Stimulated activated CD8-positive, alpha-beta memory T cell treated with anti-CD3 and anti-CD28 coated beads, Interleukin-7, amount 100 ng/mL, for 48 hours (primary cell): ENCODE data around the gene LCP1.

Experiments
- DNase-seq, 2 donors: peaks; one replicate each; pipeline ENCODE4 v3.0.0-alpha.2; 2020; ENCODE audit warnings: low read depth in 1 of 2; ENCODE audit errors: extremely low read depth in 1 of 2

The LCP1 gene

DNA sequence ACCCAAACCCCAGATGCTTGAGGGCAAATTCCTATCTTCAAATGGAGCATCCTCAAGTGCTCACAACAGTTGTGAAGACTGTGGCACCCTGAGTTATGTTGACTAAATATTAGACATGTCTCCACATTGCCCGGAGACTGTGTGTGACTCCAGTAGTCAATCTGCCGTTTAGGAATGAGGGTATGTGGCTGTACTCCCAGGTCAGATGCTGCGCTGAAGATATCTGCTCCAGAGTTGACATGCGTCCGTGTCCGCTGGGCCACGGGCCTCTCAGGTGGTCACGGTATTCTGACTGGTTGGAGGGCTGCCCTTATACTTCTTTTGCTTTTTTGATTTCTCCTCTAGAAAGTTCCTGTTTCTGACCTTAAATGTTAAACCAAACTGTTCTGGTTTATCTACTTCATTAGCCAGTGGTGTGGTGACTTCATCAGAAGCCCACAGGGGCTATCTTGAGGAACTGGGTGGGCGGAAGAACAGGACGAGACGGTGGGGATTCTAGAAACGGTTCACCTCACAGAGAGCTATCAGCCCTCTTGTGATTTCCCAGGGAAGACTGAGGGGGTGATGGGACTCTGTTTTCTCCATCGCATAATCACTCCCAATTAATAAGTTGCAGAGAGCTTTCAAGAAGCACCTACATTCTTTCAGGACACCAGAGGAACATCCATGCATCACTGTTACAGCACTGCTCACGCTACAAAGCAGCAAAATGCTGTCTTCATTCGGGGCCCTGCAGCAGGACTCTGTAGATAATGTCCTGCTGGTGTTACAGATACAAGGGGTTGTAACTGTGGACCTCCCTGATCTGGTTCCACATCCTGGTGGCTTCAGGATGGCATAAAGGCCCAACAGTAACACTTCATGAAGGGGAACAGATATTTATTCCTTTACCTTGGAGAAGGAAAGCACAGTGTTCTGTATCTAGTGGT, 1.3 kb upstream of the LCP1 start:
- DNase-seq = no peak

GRCh38 chr13:46182491-46182877, 507 bp upstream of the LCP1 start:
- no peak for DNase-seq

DNA sequence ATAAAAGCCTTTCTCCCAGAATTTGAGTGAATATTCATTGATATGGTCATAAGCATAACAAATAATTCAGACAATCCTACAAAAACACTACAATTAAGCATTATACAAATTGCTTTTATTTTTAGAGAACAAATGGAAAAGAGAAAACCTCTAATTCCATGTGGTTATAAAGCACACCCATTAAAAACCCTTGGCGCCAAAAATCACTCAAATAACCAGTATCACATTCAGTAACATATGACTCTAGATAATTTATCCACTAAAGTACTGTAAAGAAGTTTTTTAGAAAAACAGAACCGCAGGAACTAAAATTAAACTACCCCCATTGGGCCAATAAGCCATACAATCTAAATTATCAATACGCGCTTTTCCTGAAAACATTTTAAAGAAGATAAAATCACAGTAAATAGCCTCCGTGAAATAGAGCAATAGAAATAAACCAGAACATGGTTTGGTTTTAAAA, 569 bp downstream of the LCP1 start:
- DNase-seq = no peak

GRCh38 chr13:46179969-46180763, 1.8 kb downstream of the LCP1 start:
- no peak for DNase-seq

- peak in 1 of 2 donors; percentile 74 for DNase-seq
These were observed 2.5 kb downstream of the LCP1 start for GRCh38 chr13:46179491-46179908.

DNA sequence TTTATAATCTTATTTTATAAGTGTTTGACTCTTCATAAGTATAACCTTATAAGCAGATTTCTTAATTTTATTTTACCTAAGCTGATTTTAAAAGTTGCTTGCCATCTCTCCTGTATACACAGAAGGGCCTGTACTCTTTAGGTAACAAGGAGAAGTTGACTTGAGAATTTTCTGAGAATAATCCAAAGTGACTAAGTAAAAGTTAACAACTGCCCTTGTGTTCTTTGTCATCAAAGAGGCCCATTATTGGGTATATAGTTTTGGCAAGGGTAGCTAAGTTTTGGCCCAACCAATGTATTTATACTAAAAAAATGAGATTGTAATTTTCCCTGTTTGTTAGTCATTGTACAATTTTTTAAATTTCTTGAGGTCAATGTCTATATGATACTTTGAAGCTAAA, 3.2 kb downstream of the LCP1 start:
- DNase-seq = no peak

DNA sequence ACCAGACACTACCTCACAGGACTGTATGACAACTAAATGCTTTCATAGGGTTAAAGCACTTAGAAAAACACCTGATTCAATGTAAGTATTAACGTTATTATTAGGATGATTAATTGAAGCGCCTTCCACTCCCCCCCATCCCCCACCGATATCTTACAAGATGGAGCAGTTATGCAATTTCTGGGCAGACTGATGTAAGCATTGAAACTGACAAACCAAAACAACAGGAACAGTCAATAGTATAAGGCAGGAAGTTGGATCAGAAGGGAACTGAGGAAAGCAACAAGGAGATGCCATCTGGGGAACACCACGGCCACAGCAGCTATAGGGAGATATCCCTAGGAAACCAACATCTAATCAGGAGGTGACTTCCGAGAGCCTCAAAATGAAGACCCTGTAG, 3.8 kb downstream of the LCP1 start:
- no peak for DNase-seq

DNA sequence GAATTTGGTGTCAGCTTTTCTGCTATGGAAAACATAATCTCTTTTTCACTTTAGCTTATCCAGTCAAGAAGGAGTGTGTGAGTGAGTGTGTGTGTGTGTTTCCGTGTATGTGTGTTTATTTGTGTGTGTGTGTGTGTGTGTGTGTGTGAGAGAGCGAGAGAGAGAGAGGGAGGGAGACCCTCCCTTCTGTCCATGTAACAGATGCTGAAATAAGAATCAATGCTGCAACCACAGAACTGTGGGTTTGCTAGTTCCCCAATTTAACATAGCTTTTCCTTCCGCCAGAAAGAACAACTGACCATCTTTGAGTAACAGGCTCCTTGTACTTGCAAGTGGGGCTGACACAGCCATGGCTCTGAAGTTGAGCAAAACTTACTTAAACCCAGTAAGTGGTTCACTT, 5.2 kb downstream of the LCP1 start:
- no peak for DNase-seq

DNA sequence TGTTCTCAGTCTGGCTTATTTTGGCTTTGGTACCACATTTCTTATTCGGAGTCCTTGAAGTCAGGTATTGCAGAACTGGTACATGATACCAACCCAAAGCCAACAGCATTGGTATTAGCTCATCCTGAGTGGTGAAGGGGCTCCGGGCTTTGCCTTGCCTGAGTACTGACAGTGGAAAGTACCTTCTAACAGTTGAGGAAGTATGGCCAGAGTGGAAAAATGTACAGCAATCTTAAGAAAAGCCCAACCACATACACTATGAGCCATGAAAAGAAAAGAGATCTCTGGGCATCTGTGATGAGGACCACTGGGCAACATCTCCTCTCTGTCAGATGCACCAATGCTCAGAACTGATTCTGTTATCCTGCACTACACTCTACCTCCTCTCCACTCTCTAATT, 8.3 kb downstream of the LCP1 start:
- DNase-seq = no peak

GRCh38 chr13:46172531-46172991, 9.4 kb downstream of the LCP1 start:
- no peak for DNase-seq

DNA sequence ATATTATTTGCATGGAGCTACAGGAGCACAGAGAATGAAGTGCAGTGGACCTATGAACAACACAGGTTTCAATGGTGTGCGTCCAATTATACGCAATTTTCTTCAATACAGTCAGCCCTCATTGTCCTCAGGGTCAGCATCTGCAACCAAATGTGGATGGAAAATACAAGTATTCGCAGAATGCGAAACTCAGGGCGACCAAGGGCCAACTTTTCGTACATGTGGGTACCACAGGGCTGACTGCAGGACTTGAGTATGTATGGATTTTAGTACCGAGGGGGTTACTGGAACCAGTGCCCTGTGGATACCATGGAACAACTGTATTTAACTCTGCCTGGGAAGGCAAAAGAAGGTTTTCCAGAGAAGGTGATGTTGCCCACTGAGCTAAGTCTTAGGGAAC, 10.2 kb downstream of the LCP1 start:
- no peak for DNase-seq

DNA sequence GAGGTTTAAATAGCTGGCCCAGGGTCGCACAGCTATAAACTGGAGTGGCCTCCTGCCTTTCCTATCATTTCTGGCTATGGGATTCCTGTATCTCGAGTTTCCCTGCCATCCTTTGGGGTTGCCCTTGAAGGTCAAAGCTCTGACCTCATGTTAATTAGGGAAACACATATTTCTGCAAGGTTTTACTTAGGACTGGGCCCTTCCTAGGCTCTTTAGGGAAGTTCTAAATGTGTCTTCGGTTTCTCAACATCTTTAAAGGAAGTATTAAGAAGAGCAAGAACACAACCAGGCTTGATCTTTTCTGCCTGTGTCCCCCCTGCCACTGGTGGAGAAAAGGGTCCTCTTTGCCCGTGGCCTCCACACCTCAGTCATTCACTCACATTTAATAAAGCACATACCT, 10.8 kb downstream of the LCP1 start:
- DNase-seq = no peak

DNA sequence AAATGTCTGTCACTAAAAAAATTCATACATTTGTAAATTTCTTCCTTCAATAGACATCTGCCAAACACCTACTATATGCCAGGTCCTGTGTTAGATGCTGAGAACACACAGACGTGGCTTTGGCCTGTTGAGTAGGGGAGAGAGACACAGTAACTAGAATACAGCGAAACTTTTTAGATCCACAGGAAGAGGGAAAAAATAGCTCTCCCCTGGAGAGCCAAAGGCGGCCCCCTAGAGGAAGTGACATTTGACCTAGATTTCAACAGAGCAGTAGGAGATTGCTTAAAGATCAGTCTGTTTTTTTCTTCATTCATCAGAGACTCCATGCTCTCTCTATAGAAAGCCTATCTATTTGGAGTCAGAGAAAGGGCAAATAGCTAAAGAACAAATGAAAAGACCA, 11.3 kb downstream of the LCP1 start:
- DNase-seq = no peak

DNA sequence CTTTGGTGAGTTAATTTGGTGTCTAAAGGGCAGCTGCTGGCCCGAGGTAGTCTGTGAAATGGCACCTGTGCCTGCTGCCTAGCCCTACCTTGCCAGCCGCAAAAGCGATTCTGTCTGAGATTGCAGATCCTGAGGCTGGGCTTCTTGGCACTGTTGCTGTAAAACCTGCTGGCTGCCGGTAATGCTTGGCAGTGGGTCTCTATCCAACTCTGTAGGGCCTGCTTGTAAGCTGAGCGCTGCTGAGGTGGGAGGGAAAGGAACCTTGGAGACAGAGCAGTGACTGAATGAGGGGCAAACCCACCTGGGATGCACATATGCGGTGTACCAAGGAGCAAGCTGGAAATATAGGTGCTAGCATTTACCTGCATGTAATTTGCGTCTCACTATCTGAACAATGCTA, 11.7 kb downstream of the LCP1 start:
- DNase-seq = no peak

GRCh38 chr13:46169758-46170157, 12.2 kb downstream of the LCP1 start:
- no peak for DNase-seq

DNA sequence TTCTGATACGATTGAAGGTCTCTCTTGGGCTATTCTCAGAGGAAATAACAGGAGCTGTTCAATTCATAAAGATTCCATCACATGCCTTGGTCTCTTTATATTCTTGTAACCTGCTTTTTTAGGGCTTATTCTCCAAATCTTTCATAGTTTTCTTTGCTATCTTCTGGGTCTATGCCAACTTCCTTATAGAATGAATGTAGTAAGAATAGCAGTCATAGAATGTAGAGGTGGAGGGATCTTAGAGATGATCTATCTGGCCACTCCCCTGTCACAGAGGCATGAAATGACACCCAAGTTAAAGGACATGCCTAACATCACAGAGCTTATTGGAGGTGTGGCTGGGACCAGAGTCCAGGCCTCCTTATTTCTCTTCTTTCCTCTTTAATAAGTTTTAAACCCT, 13.2 kb downstream of the LCP1 start:
- DNase-seq = no peak

DNA sequence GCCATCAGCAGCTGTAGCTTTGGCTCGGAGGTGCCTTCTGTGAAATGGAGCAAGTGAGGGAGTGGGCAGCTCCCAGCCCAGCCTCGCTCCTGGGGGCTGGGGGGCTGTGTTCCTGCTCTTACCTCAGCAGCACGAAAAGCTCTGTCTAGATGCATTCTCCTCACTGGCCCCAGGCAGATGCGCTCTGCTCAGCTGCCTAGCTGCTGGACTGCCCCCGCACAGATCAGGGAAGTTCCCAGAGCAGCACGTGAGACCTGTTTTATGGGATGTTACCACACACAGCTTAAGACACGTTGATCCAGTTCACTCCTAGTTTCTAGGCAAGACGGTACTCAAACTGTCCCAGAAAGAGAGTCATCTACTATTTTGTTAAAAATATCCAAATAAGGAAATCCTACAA, 13.6 kb downstream of the LCP1 start:
- no peak for DNase-seq

DNA sequence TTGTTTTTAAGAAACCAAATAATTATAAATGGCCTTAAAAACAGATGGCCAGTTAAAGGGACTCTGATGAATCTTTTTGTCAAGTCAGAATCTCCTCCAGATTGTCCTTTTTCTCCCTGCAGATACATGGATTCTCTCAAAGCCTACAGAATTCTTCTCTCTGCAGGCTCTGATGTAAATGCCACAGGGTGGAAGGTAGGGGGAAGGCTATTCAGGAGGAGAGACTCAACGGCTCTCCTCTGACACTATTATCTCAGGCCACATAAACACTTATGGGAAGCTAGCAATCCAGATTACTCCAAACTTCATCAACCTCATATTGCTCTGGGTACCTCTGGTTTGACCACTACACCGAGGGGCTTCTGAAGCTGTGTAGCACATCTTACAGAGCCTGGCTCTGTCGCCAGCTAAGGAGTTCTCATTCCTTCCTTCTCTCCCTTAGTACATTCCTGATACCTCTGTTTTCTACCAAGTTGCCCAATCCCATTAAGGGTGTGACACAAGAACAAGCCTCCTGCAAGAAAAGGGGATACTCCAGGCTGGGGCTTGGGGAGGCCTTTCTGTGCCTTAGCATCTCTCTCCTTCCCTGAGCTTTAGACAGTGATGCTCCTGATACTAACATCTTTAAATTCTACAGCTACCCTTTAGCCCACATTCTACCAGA, 14.9 kb downstream of the LCP1 start:
- DNase-seq = no peak

DNA sequence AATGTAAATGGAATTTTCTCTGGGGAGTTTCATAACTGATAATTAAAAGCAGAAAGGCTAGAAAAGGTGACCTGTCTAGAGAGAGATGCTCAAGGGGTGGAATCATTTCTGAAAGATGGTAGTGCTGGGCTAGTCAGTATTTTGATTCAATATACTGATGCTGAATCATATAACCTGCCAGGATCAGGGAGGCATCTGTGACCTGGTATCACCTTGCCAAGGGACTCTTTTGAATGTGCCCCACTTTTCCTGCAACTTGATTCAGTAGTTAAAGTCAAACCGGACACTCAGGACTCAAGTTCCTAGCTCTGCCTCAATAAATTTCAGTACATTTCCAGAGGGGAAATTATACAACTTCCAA, 15.8 kb downstream of the LCP1 start:
- no peak for DNase-seq

GRCh38 chr13:46165485-46166223, 16.3 kb downstream of the LCP1 start:
- peak in 1 of 2 donors; percentile 50 for DNase-seq

DNA sequence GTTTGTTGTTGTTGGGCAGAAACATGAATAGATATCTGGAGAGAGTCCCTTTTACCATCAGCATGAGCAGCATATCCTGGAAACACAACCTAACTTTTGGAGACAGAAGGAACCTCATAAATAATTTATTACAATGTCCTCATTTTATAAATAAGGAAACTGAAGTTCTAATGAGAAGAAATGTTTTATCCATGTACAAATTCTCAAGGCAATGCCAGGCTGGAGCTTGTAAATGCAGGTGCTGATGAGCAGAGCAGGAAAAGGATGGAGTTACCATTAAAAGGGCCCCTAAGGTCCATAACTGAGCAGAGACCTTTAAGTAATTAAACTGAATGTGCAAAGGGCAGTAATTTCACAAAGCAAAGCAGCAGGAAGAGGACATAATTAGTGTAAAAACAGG, 17.3 kb downstream of the LCP1 start:
- no peak for DNase-seq
